DLD1 (cell line): ENCODE measurements around the gene SHANK1.
"Not testable (repeated sequence)": the region's sequence is repeated elsewhere in the genome, so short reads cannot be mapped to it uniquely, and the experiment has no call there.

Experiments
- in situ Hi-C: cut with HindIII; loops from 2 replicates; pipeline ENCODE4 v1.10.0; 2017; ENCODE audit warnings: low sequenced_read_pairs

SHANK1 gene

DNA sequence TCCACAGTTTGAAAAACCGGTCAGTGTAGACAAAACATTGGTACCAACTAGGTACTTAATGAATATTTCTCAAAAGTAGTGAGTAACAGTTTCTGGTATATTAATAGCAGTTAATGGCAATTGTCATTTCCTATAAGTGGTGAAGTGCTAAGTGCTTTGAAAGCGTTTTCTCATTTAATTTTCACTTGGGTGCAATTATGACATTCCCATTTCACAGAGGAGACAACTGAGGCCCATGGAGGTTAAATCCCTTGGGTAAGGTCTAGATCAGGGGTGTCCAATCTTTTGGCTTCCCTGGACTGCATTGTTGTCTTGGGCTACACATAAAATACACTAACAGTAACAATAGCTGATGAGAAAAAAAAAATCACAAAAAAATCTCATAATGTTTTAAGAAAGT lies 79.2 kb downstream of the SHANK1 start:
- in situ Hi-C loops = no loop called here

DNA sequence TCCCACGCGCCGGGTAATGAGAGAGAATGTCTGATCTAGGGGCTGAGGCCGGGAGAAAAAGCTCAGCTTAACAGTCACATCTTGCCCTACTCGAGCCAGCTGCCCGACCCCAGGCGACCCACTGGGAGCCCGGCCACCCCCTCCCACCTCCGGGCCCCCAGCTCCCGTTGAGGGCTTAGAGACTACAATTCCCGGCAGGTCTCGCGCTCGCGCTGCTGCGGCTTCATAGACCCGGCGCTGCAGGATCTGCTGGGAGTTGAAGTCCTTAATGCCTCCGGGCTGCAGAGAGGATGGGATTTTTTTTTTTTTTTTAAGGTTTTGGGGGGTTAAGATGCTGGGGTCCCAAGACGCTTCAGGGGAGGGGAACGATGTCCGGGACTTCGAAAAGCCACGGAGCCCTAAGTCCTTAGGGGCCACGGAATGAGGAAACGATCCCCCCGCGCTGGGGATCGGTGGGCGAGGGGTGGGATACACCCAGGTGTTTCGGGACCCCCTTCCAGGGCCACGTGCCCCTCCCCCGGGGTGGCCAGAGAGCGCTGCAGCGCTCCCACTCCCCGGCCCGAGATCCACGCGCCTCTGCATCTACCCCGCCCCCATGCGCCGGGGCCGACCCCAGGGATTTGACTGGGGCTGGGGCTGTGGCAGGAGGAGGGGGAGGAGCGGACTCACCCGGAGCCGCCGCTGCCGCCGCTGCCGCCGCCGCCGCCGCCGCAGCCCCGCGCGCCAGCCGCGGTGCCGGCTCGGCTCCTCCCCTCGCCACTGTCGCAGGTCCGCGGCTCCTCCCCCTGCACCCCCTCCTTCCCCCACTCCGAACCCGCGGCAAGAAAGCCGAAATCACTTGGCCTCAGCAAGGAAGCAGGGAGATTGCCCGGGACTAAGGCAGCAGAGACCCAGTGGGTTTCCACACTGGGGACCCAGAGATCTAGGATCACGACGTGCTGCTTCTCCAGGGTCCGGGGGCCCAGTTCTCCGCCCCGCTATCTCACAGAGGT lies 80.2 kb downstream of the SHANK1 start, which contains the start of gene SYT3:
Gene SYT3 (minus strand): TSS at position 761 of the 992 bp plus-strand sequence. CDS start 2,470 bp downstream, outside the sequence.
- in situ Hi-C loops = no loop called here

DNA sequence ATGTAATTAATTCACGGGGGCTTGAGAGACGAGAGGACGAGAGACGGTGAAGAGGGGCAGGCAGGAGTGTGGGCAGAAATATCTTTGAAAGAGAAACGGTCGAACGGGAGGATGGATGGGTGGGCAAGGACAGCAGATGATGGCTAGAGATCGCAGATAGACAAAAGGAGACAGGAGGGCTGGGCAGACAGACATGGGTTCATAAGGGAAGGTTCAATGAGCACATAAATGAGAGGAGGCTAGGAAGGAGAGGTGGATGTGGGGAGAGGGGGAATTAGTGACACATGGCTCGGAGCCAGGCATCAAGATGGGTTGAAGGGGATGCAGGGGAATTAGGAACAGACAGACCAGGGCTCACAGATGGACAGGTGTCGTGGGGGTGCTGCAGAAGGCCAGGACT lies 81.0 kb downstream of the SHANK1 start:
- in situ Hi-C loops = no loop called here

DNA sequence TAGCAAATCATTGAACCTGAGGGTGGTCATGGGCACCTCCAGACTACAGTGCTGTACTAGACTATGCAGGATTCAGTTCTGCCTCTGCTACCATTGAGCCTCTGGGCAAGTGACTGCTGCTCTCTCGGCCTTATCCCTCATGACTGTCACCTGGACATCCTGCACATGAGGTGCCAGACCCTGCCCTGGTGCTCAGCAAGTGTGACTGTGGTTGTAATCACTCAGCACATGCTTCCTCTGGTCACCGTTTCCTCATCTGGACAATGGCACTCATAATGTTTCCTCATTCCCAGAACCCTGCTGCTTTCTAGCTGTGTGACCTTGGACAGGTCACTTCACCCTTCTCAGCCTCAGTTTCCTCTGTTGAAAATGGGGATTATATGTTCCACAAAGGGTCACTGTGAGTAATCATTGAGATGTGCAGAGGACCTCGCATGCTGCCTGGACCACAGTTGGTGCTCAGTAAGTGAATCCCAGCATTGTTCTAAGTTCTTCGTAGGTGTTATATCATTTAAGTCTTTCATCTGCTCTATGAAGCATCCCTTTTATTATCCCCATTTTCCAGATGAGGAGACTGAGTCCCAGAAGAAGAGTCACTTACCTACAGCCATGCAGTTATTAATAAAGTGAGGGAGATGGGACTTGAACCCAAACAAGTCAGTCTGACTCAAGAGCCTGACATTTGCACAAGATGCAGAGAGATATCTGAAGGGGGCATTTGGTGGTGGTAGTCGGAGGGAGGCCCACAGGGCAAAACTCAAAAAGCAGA lies 83.1 kb downstream of the SHANK1 start:
- in situ Hi-C loops = no loop called here

DNA sequence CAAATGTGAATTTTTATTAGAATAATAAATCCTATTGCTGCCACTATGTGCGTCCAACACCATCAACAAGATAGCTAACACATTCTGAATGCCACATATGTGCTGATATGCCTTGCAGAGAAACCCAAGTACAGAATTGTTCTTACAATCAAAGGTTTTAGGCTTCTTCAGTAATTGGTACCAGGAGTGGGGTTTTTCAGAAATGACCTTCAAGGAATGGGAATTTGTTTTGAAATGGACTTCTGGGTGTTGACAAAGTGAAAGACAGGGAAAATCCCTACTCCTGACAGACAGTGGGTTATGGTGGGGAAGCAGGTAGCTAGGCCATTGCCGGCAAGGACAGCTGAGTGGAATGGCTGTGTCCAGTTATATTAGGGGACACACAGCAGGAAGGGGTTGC lies 85.6 kb downstream of the SHANK1 start:
- in situ Hi-C loops = no loop called here

DNA sequence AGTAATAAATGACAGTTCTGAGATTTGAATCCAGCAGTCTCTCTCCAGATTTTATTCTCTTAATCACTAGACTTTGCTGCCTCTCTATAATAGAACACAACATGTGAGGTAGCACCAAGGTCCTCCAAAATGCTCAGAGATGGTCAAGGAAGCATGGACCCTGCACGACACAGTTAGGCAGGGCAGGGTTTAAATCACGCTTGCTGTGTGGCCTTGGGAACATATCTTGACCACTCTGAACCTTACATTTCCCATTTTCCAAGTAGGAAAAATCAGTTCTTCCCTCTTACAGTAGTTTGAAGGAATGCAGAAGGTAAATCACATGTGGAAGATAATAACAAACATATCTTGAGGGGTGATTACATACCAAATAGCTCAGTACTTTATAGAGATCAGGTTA lies 86.2 kb downstream of the SHANK1 start:
- in situ Hi-C loops = no loop called here

DNA sequence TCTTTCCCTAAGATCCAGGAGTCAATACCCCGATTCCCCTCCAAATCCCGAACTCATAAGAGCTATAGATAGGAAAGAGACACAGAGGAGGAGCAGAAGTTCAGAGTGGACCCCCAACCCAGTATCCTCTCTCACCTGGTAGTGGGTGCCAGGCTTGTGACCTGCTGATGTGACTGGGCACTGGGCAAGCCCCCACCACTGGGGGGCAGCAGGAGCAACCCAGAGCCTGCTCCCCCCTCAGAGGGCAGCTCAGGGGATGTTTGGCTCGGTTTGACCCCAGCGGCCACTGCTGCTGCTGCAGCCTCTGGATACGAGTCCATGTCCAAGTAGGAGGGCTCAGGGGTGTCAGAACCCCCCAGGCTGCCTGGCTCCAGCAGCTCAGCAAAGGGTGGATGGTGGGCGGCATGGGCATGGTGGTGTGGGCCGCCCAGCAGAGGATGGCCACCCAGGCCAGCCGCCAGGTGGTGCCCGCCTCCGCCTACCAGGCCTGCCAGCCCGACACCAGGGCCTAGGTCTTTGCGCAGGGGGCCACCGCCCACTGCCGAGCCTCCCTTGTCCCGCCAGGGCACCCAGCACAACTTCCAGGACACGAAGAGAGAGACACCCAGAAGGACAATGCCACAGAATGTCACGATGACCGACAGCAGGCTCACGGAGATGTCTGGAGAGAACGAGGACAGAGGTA lies 87.3 kb downstream of the SHANK1 start:
- in situ Hi-C loops = no loop called here

DNA sequence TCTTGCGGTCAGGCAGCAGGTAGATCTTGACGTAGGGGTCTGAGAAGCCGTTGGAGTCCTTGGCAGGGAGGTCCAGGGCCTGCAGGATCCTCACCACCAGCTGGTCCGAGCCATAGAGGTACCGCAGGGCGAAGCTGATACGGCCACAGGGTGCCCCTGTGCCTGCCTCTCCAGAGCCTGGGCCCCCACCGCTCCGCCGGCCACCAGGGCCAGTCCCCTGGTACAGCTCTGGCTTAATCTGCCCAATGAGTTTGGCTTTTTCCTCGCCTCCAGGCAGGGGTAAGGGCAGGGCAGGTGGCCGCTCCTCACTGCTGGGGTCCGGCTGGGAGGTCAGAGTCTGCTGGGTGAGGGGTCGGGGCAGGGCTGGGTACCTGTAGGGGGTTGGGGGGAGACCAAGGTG lies 89.8 kb downstream of the SHANK1 start:
- in situ Hi-C loops = no loop called here

DNA sequence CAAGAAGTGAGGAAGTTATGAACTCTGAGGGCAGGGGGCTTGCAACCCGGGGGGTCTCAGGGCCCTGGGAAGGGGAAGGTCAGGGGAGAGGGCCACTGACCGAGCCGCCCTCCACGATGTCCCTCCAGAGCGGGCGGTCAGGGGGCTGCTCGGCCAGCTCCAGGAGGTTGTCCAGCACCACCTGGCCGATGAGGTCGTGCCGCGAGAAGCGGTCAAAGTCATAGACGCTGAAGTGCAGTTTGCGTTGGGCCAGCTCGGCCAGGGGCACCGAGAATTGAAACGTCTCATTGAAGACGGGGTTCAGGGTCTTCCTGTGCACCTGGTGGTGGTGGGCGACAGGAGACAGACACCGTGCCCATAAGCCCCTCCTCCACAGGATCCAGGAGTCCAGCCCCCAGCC lies 90.4 kb downstream of the SHANK1 start:
- in situ Hi-C loops = no loop called here

DNA sequence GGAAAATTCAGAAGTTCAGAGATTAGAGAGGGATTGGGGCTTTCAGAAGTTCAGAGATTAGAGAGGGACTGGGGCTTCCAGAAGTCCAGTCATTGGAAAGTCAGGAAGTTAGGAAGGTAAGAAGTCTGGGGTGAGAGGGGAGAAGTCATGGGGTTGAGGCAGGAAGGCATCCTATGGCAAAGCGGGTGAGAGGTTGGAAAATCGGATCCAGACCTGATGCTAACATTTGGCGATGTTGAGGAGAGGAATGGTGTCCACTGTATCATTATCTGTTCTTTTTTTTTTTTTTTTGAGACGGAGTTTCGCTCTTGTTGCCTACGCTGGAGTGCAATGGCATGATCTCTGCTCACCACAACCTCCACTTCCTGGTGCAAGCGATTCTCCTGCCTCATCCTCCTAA lies 91.1 kb downstream of the SHANK1 start:
- in situ Hi-C loops = no loop called here

DNA sequence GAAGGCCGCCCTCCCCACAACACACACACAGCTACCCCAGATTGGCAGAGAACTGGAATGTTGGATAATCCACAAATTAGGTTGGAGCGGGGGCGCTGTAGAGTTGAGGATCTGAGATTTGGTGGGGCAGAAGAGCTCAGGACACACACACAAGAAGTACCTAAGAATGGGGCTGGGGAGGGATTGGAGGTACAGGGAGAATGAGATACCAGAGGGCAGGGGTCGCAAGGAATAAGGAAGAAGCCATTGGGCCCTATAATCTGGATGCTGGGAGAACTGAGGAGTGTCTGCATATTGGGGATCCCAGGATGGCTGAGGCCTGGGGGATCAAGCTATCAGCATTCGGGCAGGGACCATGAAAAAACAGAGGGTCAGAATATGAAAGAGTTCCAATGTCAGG lies 91.5 kb downstream of the SHANK1 start:
- in situ Hi-C loops = no loop called here

DNA sequence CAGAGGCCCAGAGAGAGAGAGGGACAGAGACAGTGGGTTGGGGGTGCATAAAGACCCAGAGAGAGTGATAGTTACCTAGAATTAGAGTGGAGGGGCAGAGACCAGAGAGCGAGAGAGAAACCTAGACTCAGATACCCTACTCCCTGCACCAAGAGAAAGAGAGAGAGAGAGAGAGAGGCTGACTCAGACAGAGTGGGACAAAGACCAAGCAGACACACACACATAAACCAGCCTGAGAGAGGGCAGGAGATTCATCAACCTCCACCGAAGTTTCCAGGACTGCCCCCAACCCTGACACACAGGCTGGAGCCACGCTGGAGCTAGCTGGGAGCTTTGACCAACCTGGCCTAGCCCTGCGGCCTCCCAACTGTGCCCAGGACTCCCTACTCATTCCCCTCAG lies 92.8 kb downstream of the SHANK1 start:
- in situ Hi-C loops = no loop called here

DNA sequence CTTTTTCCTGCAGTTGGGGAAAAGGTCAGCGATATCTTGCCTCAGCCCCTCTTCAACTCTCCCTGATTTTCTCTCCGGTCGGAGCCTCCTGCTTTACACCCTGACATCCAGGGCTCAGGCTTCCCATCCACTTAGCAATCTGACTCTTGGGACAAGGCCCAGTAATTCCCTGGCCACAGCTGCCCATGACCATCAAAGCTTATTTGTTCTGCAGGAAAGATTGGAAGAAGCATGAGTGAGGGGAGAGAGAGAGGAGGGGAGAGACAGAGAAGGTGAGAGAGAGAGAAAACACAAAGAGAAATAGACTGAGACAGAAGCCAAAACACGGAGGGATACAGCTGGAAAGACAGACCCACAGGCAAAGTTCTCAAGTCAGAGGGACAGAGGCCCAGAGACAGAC lies 93.6 kb downstream of the SHANK1 start:
- in situ Hi-C loops = no loop called here

DNA sequence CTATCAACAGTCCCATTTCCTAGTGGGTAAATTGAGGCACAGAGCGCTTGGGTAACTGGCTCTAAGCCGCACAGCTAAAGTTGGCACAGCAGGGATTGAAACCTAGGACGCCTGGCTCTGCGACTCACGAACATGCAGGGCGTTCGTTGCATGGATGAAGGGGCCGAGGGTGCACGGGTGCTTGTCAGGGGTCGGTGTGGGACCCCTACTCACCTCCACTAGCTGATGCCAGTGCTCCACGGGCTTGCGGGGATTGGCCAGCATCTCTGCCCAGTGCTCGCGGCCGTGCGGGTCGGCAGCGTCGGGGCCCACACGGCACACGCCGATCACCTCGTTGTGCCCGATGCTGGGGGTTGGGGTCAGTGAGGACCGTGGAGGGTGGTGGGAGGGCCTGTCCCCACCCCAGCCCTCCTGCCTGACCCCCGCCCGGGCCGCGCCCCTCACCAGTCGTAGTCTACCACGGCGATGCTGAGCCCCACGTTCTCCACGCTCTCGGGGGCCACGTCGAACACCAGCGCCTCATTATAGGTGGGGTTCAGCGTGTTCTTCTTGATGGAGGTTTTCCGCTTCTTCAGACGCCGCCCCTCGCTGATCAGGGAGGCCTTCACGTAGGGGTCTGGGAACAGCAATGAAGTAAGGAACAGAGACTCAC lies 94.5 kb downstream of the SHANK1 start:
- in situ Hi-C loops = no loop called here

DNA sequence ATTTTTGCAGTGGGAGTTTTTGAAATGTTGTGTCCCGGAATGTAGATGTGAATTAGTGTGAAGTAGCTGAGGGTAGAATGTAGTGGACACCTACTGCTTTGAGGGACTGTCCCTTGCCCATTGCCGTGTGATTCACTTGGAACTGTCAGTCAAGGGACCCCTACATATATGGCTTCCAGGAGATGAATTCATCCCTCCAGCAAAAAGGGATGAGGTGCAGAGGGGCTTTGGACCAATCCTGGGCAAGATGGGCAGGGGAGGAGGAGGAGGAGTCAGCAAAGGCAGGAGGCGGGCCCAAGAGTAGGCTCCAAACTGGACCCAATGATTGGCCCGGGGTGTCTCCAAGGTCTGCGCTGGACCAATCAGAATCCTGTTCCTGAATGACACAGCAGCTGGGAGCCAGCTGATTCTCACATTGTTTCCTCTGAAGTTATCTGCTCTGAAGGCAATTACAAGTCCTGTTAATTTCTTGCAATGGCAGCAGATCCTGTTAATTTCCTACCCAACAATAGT lies 99.2 kb downstream of the SHANK1 start:
- in situ Hi-C loops = not testable (repeated sequence)

DNA sequence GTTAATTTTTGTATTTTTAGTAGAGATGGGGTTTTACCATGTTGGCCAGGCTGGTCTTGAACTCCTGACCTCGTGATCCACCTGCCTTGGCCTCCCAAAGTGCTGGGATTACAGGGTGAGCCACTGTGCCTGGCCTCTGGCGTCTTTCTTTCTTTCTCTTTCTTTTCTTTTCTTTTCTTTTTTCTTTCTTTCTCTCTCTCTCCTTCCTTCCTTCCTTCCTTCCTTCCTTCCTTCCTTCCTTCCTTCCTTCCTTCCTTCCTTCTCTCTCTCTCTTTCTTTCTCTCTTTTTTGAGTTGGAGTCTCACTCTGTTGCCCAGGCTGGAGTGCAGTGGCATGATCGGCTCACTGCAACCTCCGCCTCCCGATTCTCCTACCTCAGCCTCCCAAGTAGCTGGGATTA lies 100.4 kb downstream of the SHANK1 start:
- in situ Hi-C loops = not testable (repeated sequence)

DNA sequence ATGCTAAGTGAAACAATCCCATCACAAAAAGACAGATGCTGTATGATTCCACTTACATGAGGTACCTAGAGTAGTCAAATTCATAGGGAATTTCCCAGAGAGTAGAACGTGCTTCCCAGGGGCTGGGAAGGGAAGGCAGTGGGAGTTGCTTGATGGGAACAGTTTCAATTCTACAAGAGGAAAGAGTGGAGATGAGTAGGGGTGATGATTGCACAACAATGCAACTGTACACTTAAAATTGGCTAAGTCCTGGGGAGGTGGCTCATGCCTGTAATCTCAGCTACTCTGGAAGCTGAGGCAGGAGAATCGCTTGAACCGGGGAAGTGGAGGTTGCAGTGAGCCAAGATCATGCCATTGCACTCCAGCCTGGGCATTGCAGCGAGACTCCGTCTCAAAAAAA lies 101.2 kb downstream of the SHANK1 start:
- in situ Hi-C loops = not testable (repeated sequence)

DNA sequence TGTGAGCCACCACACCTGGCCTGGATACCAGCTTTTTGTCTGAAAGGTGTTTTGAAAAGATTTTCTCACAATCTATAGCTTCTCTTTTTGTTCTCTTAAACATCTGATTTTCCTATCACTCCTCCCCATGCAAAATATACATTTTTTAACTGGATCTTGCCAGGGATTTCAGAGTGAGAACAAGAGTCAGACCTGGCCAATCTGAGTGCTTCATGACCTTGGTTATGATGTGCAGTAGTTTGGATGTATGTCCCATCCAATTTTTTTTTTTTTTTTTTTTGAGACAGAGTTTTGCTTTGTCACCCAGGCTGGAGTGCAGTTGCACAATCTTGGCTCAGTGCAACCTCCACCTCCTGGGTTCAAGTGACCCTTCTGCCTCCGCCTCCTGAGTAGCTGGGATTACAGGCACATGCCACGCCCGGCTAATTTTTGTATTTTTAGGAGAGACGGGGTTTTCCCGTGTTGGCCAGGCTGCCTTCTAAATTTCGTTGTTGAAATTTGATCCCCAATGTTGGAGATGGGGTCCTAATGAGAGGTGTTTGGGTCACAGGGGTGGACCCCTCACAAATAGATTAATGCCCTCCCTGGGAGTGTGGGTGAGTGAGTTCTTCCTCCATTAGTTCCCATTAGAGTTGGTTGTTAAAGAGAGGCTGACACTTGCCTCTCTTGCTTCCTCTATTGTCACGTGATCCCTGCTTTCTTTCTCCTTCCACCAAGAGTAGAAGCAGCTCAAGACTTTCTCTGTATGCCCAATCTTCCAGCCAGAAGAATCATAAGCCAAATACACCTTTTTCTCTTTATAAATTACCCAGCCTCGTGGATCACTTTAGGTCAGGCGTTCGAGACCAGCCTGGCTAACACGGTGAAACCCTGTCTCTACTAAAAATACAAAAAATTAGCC lies 106.8 kb downstream of the SHANK1 start:
- in situ Hi-C loops = not testable (repeated sequence)
